CD4-positive, alpha-beta T cell (primary cell): ENCODE results near the gene DISP3. TPM values are rescaled to one million over a fixed set of nuclear protein-coding genes. Genes with fewer than 3 reads are reported as not detected.

Experiments used
- ATAC-seq: fragments of 200-7000 bp; cut with Tn5 transposase; one replicate; pipeline ENCODE4 v1.10.0; 2022; ENCODE audit warnings: mild to moderate bottlenecking; ENCODE audit not compliant: poor library complexity
- CTCF ChIA-PET: fragments of 350-600 bp; sonication (Branson Sonifier 250); formaldehyde crosslinking; loops from one replicate; lab custom pipeline; 2021; ENCODE audit warnings: antibody characterized with exemption, inconsistent platforms; lab: Charles Lee
- POLR2A ChIA-PET: fragments of 350-600 bp; sonication (Branson Sonifier 250); formaldehyde crosslinking; loops from one replicate; lab custom pipeline; 2021; ENCODE audit warnings: antibody characterized with exemption, inconsistent platforms; lab: Charles Lee
- DNase-seq, 14 experiments: peaks; one replicate each; pipeline ENCODE4 v3.0.0-alpha.2; 2013 to 2020; ENCODE audit warnings: mixed read lengths in 2 of 14
- H3K27ac ChIP-seq, 2 donors: one replicate each; pipeline versions ENCODE4 v1.5.1 to v1.7.0; 2013; ENCODE audit warnings: low read length in 2 of 2, low read depth in 1 of 2, mild to moderate bottlenecking in 1 of 2
- H3K27me3 ChIP-seq, 2 experiments: 1 replicate in 1 of 2; 2 replicates in 1 of 2; pipeline versions ENCODE4 v1.6.1 to v1.7.0; 2013; ENCODE audit warnings: low read length in 2 of 2, control low read depth in 1 of 2, mild to moderate bottlenecking in 1 of 2, moderate library complexity in 1 of 2; ENCODE audit not compliant: insufficient read depth in 2 of 2, control insufficient read depth in 1 of 2
- H3K36me3 ChIP-seq: one replicate; pipeline ENCODE4 v1.6.1; 2013; ENCODE audit warnings: low read length, control low read depth; ENCODE audit not compliant: insufficient read depth
- H3K4me1 ChIP-seq: one replicate; pipeline ENCODE4 v1.6.1; 2013; ENCODE audit warnings: low read length, control low read depth; ENCODE audit not compliant: insufficient read depth
- H3K4me3 ChIP-seq: one replicate; pipeline ENCODE4 v1.5.1; 2013; ENCODE audit warnings: mild to moderate bottlenecking, low read length, moderate library complexity
- H3K9me3 ChIP-seq, 2 experiments: 1 replicate in 1 of 2; 2 replicates in 1 of 2; pipeline versions ENCODE4 v1.6.1 to v1.7.0; 2013; ENCODE audit warnings: low read length in 2 of 2, mild to moderate bottlenecking in 2 of 2, control low read depth in 1 of 2, moderate library complexity in 1 of 2; ENCODE audit not compliant: control insufficient read depth in 1 of 2, insufficient read depth in 1 of 2
- H3K27ac Mint-ChIP-seq: one replicate; pipeline ENCODE4 v1.8.0; 2020; ENCODE audit warnings: mixed read lengths
- H3K27me3 Mint-ChIP-seq: one replicate; pipeline ENCODE4 v1.8.0; 2021; ENCODE audit warnings: mixed read lengths
- H3K36me3 Mint-ChIP-seq: one replicate; pipeline ENCODE4 v1.8.0; 2021; ENCODE audit warnings: low read depth, mixed read lengths
- H3K4me1 Mint-ChIP-seq: one replicate; pipeline ENCODE4 v1.8.0; 2021; ENCODE audit warnings: low read depth, mixed read lengths
- H3K4me3 Mint-ChIP-seq: one replicate; pipeline ENCODE4 v1.8.0; 2020; ENCODE audit warnings: mild to moderate bottlenecking, mixed read lengths
- H3K9me3 Mint-ChIP-seq: one replicate; pipeline ENCODE4 v1.8.0; 2020; ENCODE audit warnings: mixed read lengths
- CTCF ChIP-seq: fragments of 200-600 bp; IDR thresholded peaks from one replicate; pipeline ENCODE4 v1.8.0; 2022; ENCODE audit warnings: antibody characterized with exemption, mild to moderate bottlenecking
- intact Hi-C, 2 experiments: fragments of 100-400 bp; cut with DNase I in 1 of 2; cut with micrococcal nuclease in 1 of 2; formaldehyde crosslinking; loops; one replicate each; pipeline versions ENCODE4 v1.15.1 to v1.9.0; 2023 to 2025; cut with DNase I, micrococcal nuclease
- total RNA-seq, 174 experiments: library from RNA in 2 of 174; stranded (reverse) in 2 of 174; gene quantifications; one replicate each; pipeline ENCODE4 v1.2.3 and lab custom pipeline; 2021 to 2026

The DISP3 gene
- total RNA-seq, 2 experiments from 2014 or later, result 0.55 to 0.56 TPM

- H3K27ac ChIP-seq, result no peak overlapping the region
- no peaks in the 10 kb centered on the region for H3K27me3 Mint-ChIP-seq
- H3K9me3 ChIP-seq, result no peaks in the 10 kb centered on the region
- no peaks in the 10 kb centered on the region for H3K4me1 ChIP-seq
- ATAC-seq (no peak), DNase-seq (no peak)
- no peak overlapping the region for H3K4me3 ChIP-seq
- no peak for TF ChIP-seq CTCF
- ChIA-PET POLR2A (no interaction called here), CTCF (no interaction called here)
- no peak overlapping the region for H3K4me3 Mint-ChIP-seq
- H3K36me3 ChIP-seq, result no peaks in the 10 kb centered on the region
- no peaks in the 10 kb centered on the region for H3K4me1 Mint-ChIP-seq
- H3K36me3 Mint-ChIP-seq, result no peaks in the 10 kb centered on the region
- H3K9me3 Mint-ChIP-seq, result no peaks in the 10 kb centered on the region
- intact Hi-C loops, result no loop called here
- H3K27me3 ChIP-seq, result peaks cover 0 to 10% of the 10 kb centered on the region in 2 experiments
- no peak overlapping the region for H3K27ac Mint-ChIP-seq
Measured at GRCh38 chr1:11444907-11445306, 34.0 kb upstream of the DISP3 start.

GRCh38 chr1:11447903-11448302, 31.1 kb upstream of the DISP3 start:
- H3K27ac Mint-ChIP-seq, result no peak overlapping the region
- ATAC-seq (no peak), DNase-seq (no peak)
- H3K4me1 Mint-ChIP-seq, result no peaks in the 10 kb centered on the region
- intact Hi-C loops, result no loop called here
- H3K4me3 Mint-ChIP-seq, result no peak overlapping the region
- TF ChIP-seq CTCF, result no peak
- ChIA-PET CTCF (no interaction called here), POLR2A (no interaction called here)
- no peaks in the 10 kb centered on the region for H3K27me3 Mint-ChIP-seq
- no peaks in the 10 kb centered on the region for H3K9me3 ChIP-seq
- H3K4me3 ChIP-seq, result no peak overlapping the region
- H3K27me3 ChIP-seq, result peaks cover 0 to 4% of the 10 kb centered on the region in 2 experiments
- H3K4me1 ChIP-seq, result no peaks in the 10 kb centered on the region
- H3K36me3 Mint-ChIP-seq, result no peaks in the 10 kb centered on the region
- no peak overlapping the region for H3K27ac ChIP-seq
- H3K36me3 ChIP-seq, result no peaks in the 10 kb centered on the region
- H3K9me3 Mint-ChIP-seq, result no peaks in the 10 kb centered on the region

- H3K9me3 ChIP-seq, result no peaks in the 10 kb centered on the region
- H3K27ac Mint-ChIP-seq, result no peak overlapping the region
- peaks cover 0 to 3% of the 10 kb centered on the region in 2 experiments for H3K27me3 ChIP-seq
- ATAC-seq, result no peak
- H3K27ac ChIP-seq, result no peak overlapping the region
- POLR2A ChIA-PET, result no interaction called here
- no peaks in the 10 kb centered on the region for H3K27me3 Mint-ChIP-seq
- H3K4me3 Mint-ChIP-seq, result no peak overlapping the region
- H3K4me1 ChIP-seq, result no peaks in the 10 kb centered on the region
- H3K36me3 ChIP-seq, result no peaks in the 10 kb centered on the region
- no peaks in the 10 kb centered on the region for H3K9me3 Mint-ChIP-seq
- intact Hi-C loops, result no loop called here
- no peak overlapping the region for H3K4me3 ChIP-seq
- no peak for DNase-seq
- CTCF ChIA-PET, result no interaction called here
- H3K36me3 Mint-ChIP-seq, result no peaks in the 10 kb centered on the region
- H3K4me1 Mint-ChIP-seq, result no peaks in the 10 kb centered on the region
- TF ChIP-seq CTCF, result no peak
Measured at GRCh38 chr1:11448373-11449099, 30.4 kb upstream of the DISP3 start.
